Neuronal stem cell (in vitro differentiated cells): Measurements from ENCODE around the gene PDZRN4.

Source experiments
- DNase-seq: peaks from one replicate; pipeline ENCODE4 v3.0.0-alpha.2; 2013; ENCODE audit warnings: low spot score
- H2AFZ ChIP-seq: one replicate; pipeline ENCODE4 v1.6.1; 2013; ENCODE audit warnings: mild to moderate bottlenecking, low read length, inconsistent platforms
- H2AK5ac ChIP-seq: 2 replicates; pipeline ENCODE4 v1.6.1; 2013; ENCODE audit warnings: low read depth, mild to moderate bottlenecking, inconsistent platforms, low read length, moderate library complexity, mixed read lengths
- H2BK120ac ChIP-seq: 2 replicates; pipeline ENCODE4 v1.6.1; 2013; ENCODE audit warnings: low read depth, mild to moderate bottlenecking, inconsistent platforms, low read length, moderate library complexity, mixed read lengths
- H2BK12ac ChIP-seq: one replicate; pipeline ENCODE4 v1.6.1; 2013; ENCODE audit warnings: low read length, inconsistent platforms
- H2BK15ac ChIP-seq: 2 replicates; pipeline ENCODE4 v1.6.1; 2013; ENCODE audit warnings: mild to moderate bottlenecking, low read length, inconsistent platforms, mixed read lengths
- H2BK5ac ChIP-seq: one replicate; pipeline ENCODE4 v1.6.1; 2013; ENCODE audit warnings: inconsistent platforms, mild to moderate bottlenecking, low read length, moderate library complexity
- H3K14ac ChIP-seq: one replicate; pipeline ENCODE4 v1.6.1; 2013; ENCODE audit warnings: low read length, inconsistent platforms
- H3K18ac ChIP-seq: 2 replicates; pipeline ENCODE4 v1.6.1; 2013; ENCODE audit warnings: low read length, inconsistent platforms
- H3K23ac ChIP-seq: 2 replicates; pipeline ENCODE4 v1.6.1; 2013; ENCODE audit warnings: low read depth, mild to moderate bottlenecking, mixed read lengths, low read length, inconsistent platforms; ENCODE audit not compliant: poor library complexity
- H3K27ac ChIP-seq: replicated peaks from 3 replicates; pipeline ENCODE4 v1.5.1; 2013; ENCODE audit warnings: low read length, inconsistent platforms
- H3K27me3 ChIP-seq, 3 experiments: 2 replicates each; pipeline ENCODE4 v1.6.1; 2013; ENCODE audit warnings: low read length in 3 of 3, mild to moderate bottlenecking in 2 of 3, inconsistent platforms in 1 of 3, low read depth in 1 of 3, mixed read lengths in 1 of 3, moderate library complexity in 1 of 3; ENCODE audit not compliant: control insufficient read depth in 3 of 3, insufficient read depth in 3 of 3
- H3K36me3 ChIP-seq, 2 donors: replicated peaks in 1 of 2; 2 replicates each; pipeline ENCODE4 v1.6.1; 2013; ENCODE audit warnings: low read length in 2 of 2; ENCODE audit not compliant: control insufficient read depth in 2 of 2, insufficient read depth in 2 of 2
- H3K4ac ChIP-seq: 2 replicates; pipeline ENCODE4 v1.6.1; 2013; ENCODE audit warnings: inconsistent platforms, mild to moderate bottlenecking, low read length, moderate library complexity
- H3K4me1 ChIP-seq, 2 donors: 1 replicate in 1 of 2; 2 replicates in 1 of 2; pipeline ENCODE4 v1.6.1; 2013; ENCODE audit warnings: low read length in 2 of 2, low read depth in 1 of 2; ENCODE audit not compliant: control insufficient read depth in 2 of 2, insufficient read depth in 1 of 2
- H3K4me2 ChIP-seq: one replicate; pipeline ENCODE4 v1.6.1; 2013; ENCODE audit warnings: mild to moderate bottlenecking, low read length, inconsistent platforms; ENCODE audit not compliant: insufficient read depth, poor library complexity, severe bottlenecking
- H3K4me3 ChIP-seq, 2 donors: 2 replicates each; pipeline ENCODE4 v1.5.1; 2013; ENCODE audit warnings: low read length in 2 of 2, mild to moderate bottlenecking in 2 of 2, inconsistent platforms in 1 of 2, moderate library complexity in 1 of 2
- H3K79me1 ChIP-seq: one replicate; pipeline ENCODE4 v1.6.1; 2013; ENCODE audit warnings: low read depth, mild to moderate bottlenecking, inconsistent platforms, low read length, moderate library complexity
- H3K9ac ChIP-seq: one replicate; pipeline ENCODE4 v1.6.1; 2013; ENCODE audit warnings: mild to moderate bottlenecking, low read depth, low read length, inconsistent platforms; ENCODE audit not compliant: poor library complexity
- H3K9me3 ChIP-seq, 2 donors: replicated peaks in 1 of 2; 2 replicates each; pipeline versions ENCODE3 to v1.6.1; 2013; ENCODE audit warnings: low read length in 2 of 2, mild to moderate bottlenecking in 2 of 2, inconsistent platforms in 1 of 2, low read depth in 1 of 2, mixed read lengths in 1 of 2, moderate library complexity in 1 of 2; ENCODE audit not compliant: control insufficient read depth in 2 of 2, insufficient read depth in 1 of 2
- H4K8ac ChIP-seq: one replicate; pipeline ENCODE4 v1.6.1; 2013; ENCODE audit warnings: low read depth, mild to moderate bottlenecking, inconsistent platforms, low read length, moderate library complexity
- H4K91ac ChIP-seq: one replicate; pipeline ENCODE4 v1.6.1; 2013; ENCODE audit warnings: low read length, low read depth, mild to moderate bottlenecking, inconsistent platforms; ENCODE audit not compliant: poor library complexity
- WGBS, 2 donors: extraction: QIAGEN DNeasy Blood & Tissue Kit; methylation state at CpG; one replicate each; pipeline ENCODE4 v1.1.7; 2013; ENCODE audit warnings: missing lambda C conversion rate in 2 of 2, mixed read lengths in 1 of 2; ENCODE audit not compliant: insufficient read length in 2 of 2, insufficient replicate concordance in 1 of 2; ENCODE audit errors: extremely low coverage in 2 of 2; 5-methylcytosine and 5-hydroxymethylcytosine counted together

The PDZRN4 gene

GRCh38 chr12:41364211-41364610, 176.1 kb downstream of the PDZRN4 start:
- no peaks in the 10 kb centered on the region for H3K36me3 ChIP-seq
- no peak overlapping the region for H4K91ac ChIP-seq
- H2BK12ac ChIP-seq, result no peak overlapping the region
- no peak overlapping the region for H2AK5ac ChIP-seq
- H3K27me3 ChIP-seq, result no peaks in the 10 kb centered on the region
- no peak overlapping the region for H2BK5ac ChIP-seq
- no peak overlapping the region for H3K4me3 ChIP-seq
- no peak overlapping the region for H3K9ac ChIP-seq
- H3K27ac ChIP-seq, result no peak overlapping the region
- H3K14ac ChIP-seq, result no peak overlapping the region
- no peak for DNase-seq
- H4K8ac ChIP-seq, result no peak overlapping the region
- H3K23ac ChIP-seq, result no peak overlapping the region
- no peak overlapping the region for H3K4me2 ChIP-seq
- no CpG with 5 or more reads among the region's 1 CpG for WGBS, 2 donors
- H3K9me3 ChIP-seq, result peaks cover 0 to 4% of the 10 kb centered on the region in 2 donors
- H3K4me1 ChIP-seq, result peaks cover 2 to 4% of the 10 kb centered on the region in 2 donors
- no peak overlapping the region for H2AFZ ChIP-seq
- no peak overlapping the region for H3K18ac ChIP-seq
- H2BK120ac ChIP-seq, result no peak overlapping the region
- no peaks in the 10 kb centered on the region for H3K79me1 ChIP-seq
- H2BK15ac ChIP-seq, result no peak overlapping the region
- no peak overlapping the region for H3K4ac ChIP-seq

GRCh38 chr12:41365653-41366171, 177.6 kb downstream of the PDZRN4 start:
- Histone ChIP-seq H2BK120ac (no peak overlapping the region), H3K4me1 (peaks cover 2 to 4% of the 10 kb centered on the region in 2 donors), H3K27me3 (no peaks in the 10 kb centered on the region), H4K8ac (no peak overlapping the region), H4K91ac (no peak overlapping the region), H3K36me3 (no peaks in the 10 kb centered on the region), H3K4ac (no peak overlapping the region), H3K79me1 (no peaks in the 10 kb centered on the region), H3K14ac (no peak overlapping the region), H3K4me3 (no peak overlapping the region), H2BK15ac (no peak overlapping the region), H3K4me2 (no peak overlapping the region), H3K27ac (no peak overlapping the region), H2AK5ac (no peak overlapping the region), H2BK12ac (no peak overlapping the region), H3K18ac (no peak overlapping the region), H2BK5ac (no peak overlapping the region), H3K23ac (no peak overlapping the region), H3K9me3 (peaks cover 0 to 4% of the 10 kb centered on the region in 2 donors), H3K9ac (no peak overlapping the region), H2AFZ (no peak overlapping the region)
- DNase-seq, result no peak
- no CpG with 5 or more reads among the region's 2 CpGs for WGBS, 2 donors

GRCh38 chr12:41367726-41368405, 179.7 kb downstream of the PDZRN4 start:
- no peak overlapping the region for H3K4me3 ChIP-seq
- H3K4me2 ChIP-seq, result no peak overlapping the region
- peaks cover 0 to 4% of the 10 kb centered on the region in 2 donors for H3K9me3 ChIP-seq
- no peaks in the 10 kb centered on the region for H3K27me3 ChIP-seq
- no peak overlapping the region for H3K4ac ChIP-seq
- H2BK5ac ChIP-seq, result no peak overlapping the region
- no peaks in the 10 kb centered on the region for H3K79me1 ChIP-seq
- H3K27ac ChIP-seq, result no peak overlapping the region
- H2AFZ ChIP-seq, result no peak overlapping the region
- H3K36me3 ChIP-seq, result no peaks in the 10 kb centered on the region
- H2AK5ac ChIP-seq, result no peak overlapping the region
- H3K23ac ChIP-seq, result no peak overlapping the region
- no peak overlapping the region for H2BK12ac ChIP-seq
- DNase-seq, result no peak
- H2BK120ac ChIP-seq, result no peak overlapping the region
- no peak overlapping the region for H2BK15ac ChIP-seq
- no peak overlapping the region for H3K9ac ChIP-seq
- H3K14ac ChIP-seq, result no peak overlapping the region
- no peak overlapping the region for H4K91ac ChIP-seq
- H3K4me1 ChIP-seq, result peaks cover 0 to 2% of the 10 kb centered on the region in 2 donors
- H3K18ac ChIP-seq, result no peak overlapping the region
- no CpG with 5 or more reads among the region's 4 CpGs for WGBS, 2 donors
- H4K8ac ChIP-seq, result no peak overlapping the region

GRCh38 chr12:41380878-41381277, 192.8 kb downstream of the PDZRN4 start:
- H2BK15ac ChIP-seq, result no peak overlapping the region
- no peak overlapping the region for H3K14ac ChIP-seq
- H2AK5ac ChIP-seq, result no peak overlapping the region
- H3K18ac ChIP-seq, result no peak overlapping the region
- H3K23ac ChIP-seq, result no peak overlapping the region
- no peak overlapping the region for H4K8ac ChIP-seq
- H2AFZ ChIP-seq, result no peak overlapping the region
- no peak overlapping the region for H3K4me3 ChIP-seq
- H3K27me3 ChIP-seq, result no peaks in the 10 kb centered on the region
- no peak overlapping the region for H3K9ac ChIP-seq
- no peak overlapping the region for H2BK120ac ChIP-seq
- DNase-seq, result no peak
- H4K91ac ChIP-seq, result no peak overlapping the region
- H3K79me1 ChIP-seq, result no peaks in the 10 kb centered on the region
- no peaks in the 10 kb centered on the region for H3K4me1 ChIP-seq
- no peak overlapping the region for H3K27ac ChIP-seq
- H2BK5ac ChIP-seq, result no peak overlapping the region
- H2BK12ac ChIP-seq, result no peak overlapping the region
- peaks cover 3 to 9% of the 10 kb centered on the region in 2 donors for H3K9me3 ChIP-seq
- H3K36me3 ChIP-seq, result no peaks in the 10 kb centered on the region
- H3K4ac ChIP-seq, result no peak overlapping the region
- H3K4me2 ChIP-seq, result no peak overlapping the region
